HEK293 (cell line): ENCODE results near the gene OPCML.

ENCODE experiments used
- CTCF ChIA-PET: fragments of 350-600 bp; formaldehyde crosslinking; extraction: SDS; loops from one replicate; lab custom pipeline; 2021; ENCODE audit warnings: antibody characterized with exemption; lab: Yijun Ruan, JAX
- POLR2A ChIA-PET: fragments of 300-600 bp; formaldehyde crosslinking; extraction: SDS; loops from one replicate; lab custom pipeline; 2020; ENCODE audit warnings: antibody characterized with exemption, inconsistent platforms; lab: Yijun Ruan, JAX
- H3K27ac ChIP-seq: fragments of 200-500 bp; sonication (Bioruptor generic); 2 replicates; pipeline ENCODE4 v1.5.1; 2014; ENCODE audit warnings: low read depth, low read length, control low read depth, inconsistent platforms; ENCODE audit errors: extremely low read depth
- H3K36me3 ChIP-seq, 2 experiments: fragments of 200-500 bp in 1 of 2; sonication (Bioruptor generic) in 1 of 2; 1 replicate in 1 of 2; 2 replicates in 1 of 2; pipeline ENCODE4 v1.5.1; 2014 to 2017; ENCODE audit warnings: inconsistent platforms in 2 of 2, low read length in 2 of 2; ENCODE audit not compliant: control insufficient read depth in 2 of 2, insufficient read depth in 1 of 2
- H3K4me1 ChIP-seq: fragments of 200-500 bp; sonication (Bioruptor generic); 2 replicates; pipeline ENCODE4 v1.5.1; 2014; ENCODE audit warnings: mild to moderate bottlenecking, low read length, inconsistent platforms; ENCODE audit not compliant: control insufficient read depth, insufficient read depth
- H3K4me3 ChIP-seq: 2 replicates; pipeline ENCODE4 v1.5.1; 2011; ENCODE audit warnings: low read depth, mild to moderate bottlenecking, control low read depth, low read length, moderate library complexity
- H3K9me3 ChIP-seq: fragments of 200-500 bp; sonication (Bioruptor generic); 2 replicates; pipeline ENCODE4 v1.5.1; 2014; ENCODE audit warnings: low read depth, low read length, inconsistent platforms; ENCODE audit not compliant: control insufficient read depth, insufficient read depth
- BCL11A ChIP-seq: fragments of 450-650 bp; formaldehyde crosslinking; IDR thresholded peaks from 2 replicates; pipeline ENCODE4 v1.5.1; 2016; ENCODE audit warnings: low read depth, missing biosample characterization, missing genetic modification characterization
- GLIS2 ChIP-seq: fragments of 450-650 bp; formaldehyde crosslinking; IDR thresholded peaks from 2 replicates; pipeline ENCODE4 v1.5.1; 2016; ENCODE audit warnings: missing biosample characterization, missing genetic modification characterization
- KLF16 ChIP-seq: fragments of 450-650 bp; formaldehyde crosslinking; IDR thresholded peaks from 2 replicates; pipeline ENCODE4 v1.5.1; 2017; ENCODE audit warnings: missing biosample characterization, missing genetic modification characterization
- MYNN ChIP-seq: fragments of 450-650 bp; formaldehyde crosslinking; IDR thresholded peaks from 2 replicates; pipeline ENCODE4 v1.5.1; 2016; ENCODE audit warnings: missing biosample characterization, missing genetic modification characterization, borderline replicate concordance
- RBAK ChIP-seq: fragments of 450-650 bp; formaldehyde crosslinking; IDR thresholded peaks from 2 replicates; pipeline ENCODE4 v1.5.1; 2016; ENCODE audit warnings: missing biosample characterization, missing genetic modification characterization
- SP7 ChIP-seq: fragments of 450-650 bp; formaldehyde crosslinking; IDR thresholded peaks from 2 replicates; pipeline ENCODE4 v1.5.1; 2016; ENCODE audit warnings: missing biosample characterization, missing genetic modification characterization
- ZBTB7A ChIP-seq: fragments of 450-650 bp; formaldehyde crosslinking; IDR thresholded peaks from 2 replicates; pipeline ENCODE4 v1.5.1; 2016; ENCODE audit warnings: low read depth, missing biosample characterization, missing genetic modification characterization
- ZFP69B ChIP-seq: fragments of 450-650 bp; formaldehyde crosslinking; IDR thresholded peaks from 2 replicates; pipeline ENCODE4 v1.5.1; 2016; ENCODE audit warnings: missing biosample characterization, missing genetic modification characterization
- ZNF10 ChIP-seq: fragments of 450-650 bp; formaldehyde crosslinking; IDR thresholded peaks from 2 replicates; pipeline ENCODE4 v1.5.1; 2017; ENCODE audit warnings: missing biosample characterization, missing genetic modification characterization
- ZNF169 ChIP-seq: fragments of 450-650 bp; formaldehyde crosslinking; IDR thresholded peaks from 2 replicates; pipeline ENCODE4 v1.5.1; 2016; ENCODE audit warnings: missing biosample characterization, missing genetic modification characterization
- ZNF202 ChIP-seq: fragments of 450-650 bp; formaldehyde crosslinking; IDR thresholded peaks from 2 replicates; pipeline ENCODE4 v1.5.1; 2016; ENCODE audit warnings: missing biosample characterization, missing genetic modification characterization, borderline replicate concordance
- ZNF214 ChIP-seq: fragments of 450-650 bp; formaldehyde crosslinking; IDR thresholded peaks from 2 replicates; pipeline ENCODE4 v1.5.1; 2017; ENCODE audit warnings: missing biosample characterization, mild to moderate bottlenecking, missing genetic modification characterization, borderline replicate concordance
- ZNF221 ChIP-seq: fragments of 450-650 bp; formaldehyde crosslinking; IDR thresholded peaks from 2 replicates; pipeline ENCODE4 v1.5.1; 2017; ENCODE audit warnings: missing biosample characterization, missing genetic modification characterization, borderline replicate concordance
- ZNF24 ChIP-seq: fragments of 450-650 bp; formaldehyde crosslinking; IDR thresholded peaks from 2 replicates; pipeline ENCODE4 v1.5.1; 2016; ENCODE audit warnings: missing biosample characterization, missing genetic modification characterization
- ZNF274 ChIP-seq, 2 experiments: fragments of 200-500 bp in 1 of 2; fragments of 450-650 bp in 1 of 2; sonication (Bioruptor generic) in 1 of 2; formaldehyde crosslinking in 1 of 2; IDR thresholded peaks; 2 replicates each; pipeline versions ENCODE4 v1.5.1 to v1.6.1; 2014 to 2016; ENCODE audit warnings: borderline replicate concordance in 1 of 2, inconsistent platforms in 1 of 2, low read length in 1 of 2, missing biosample characterization in 1 of 2, missing genetic modification characterization in 1 of 2
- ZNF341 ChIP-seq: fragments of 450-650 bp; formaldehyde crosslinking; IDR thresholded peaks from 2 replicates; pipeline ENCODE4; 2016; ENCODE audit warnings: low read depth, missing biosample characterization, missing genetic modification characterization
- ZNF354C ChIP-seq: fragments of 450-650 bp; formaldehyde crosslinking; IDR thresholded peaks from 2 replicates; pipeline ENCODE4 v1.5.1; 2016; ENCODE audit warnings: missing biosample characterization, missing genetic modification characterization, low read depth, borderline replicate concordance
- ZNF416 ChIP-seq: fragments of 450-650 bp; formaldehyde crosslinking; IDR thresholded peaks from 2 replicates; pipeline ENCODE4 v1.5.1; 2016; ENCODE audit warnings: missing biosample characterization, missing genetic modification characterization
- ZNF473 ChIP-seq: fragments of 450-650 bp; formaldehyde crosslinking; IDR thresholded peaks from 2 replicates; pipeline ENCODE4 v1.5.1; 2017; ENCODE audit warnings: missing biosample characterization, missing genetic modification characterization
- ZNF488 ChIP-seq: fragments of 450-650 bp; formaldehyde crosslinking; IDR thresholded peaks from 2 replicates; pipeline ENCODE4 v1.5.1; 2016; ENCODE audit warnings: missing biosample characterization, missing genetic modification characterization
- ZNF548 ChIP-seq: fragments of 450-650 bp; formaldehyde crosslinking; IDR thresholded peaks from 2 replicates; pipeline ENCODE4 v1.5.1; 2016; ENCODE audit warnings: missing biosample characterization, missing genetic modification characterization
- ZNF677 ChIP-seq: fragments of 450-650 bp; IDR thresholded peaks from 2 replicates; pipeline ENCODE4 v1.5.0; 2018; ENCODE audit warnings: missing biosample characterization, mild to moderate bottlenecking, missing genetic modification characterization, moderate library complexity
- ZNF776 ChIP-seq: fragments of 450-650 bp; formaldehyde crosslinking; IDR thresholded peaks from 2 replicates; pipeline ENCODE4 v1.5.0; 2017; ENCODE audit warnings: missing biosample characterization, missing genetic modification characterization, borderline replicate concordance
- ZNF837 ChIP-seq: fragments of 450-650 bp; formaldehyde crosslinking; IDR thresholded peaks from 2 replicates; pipeline ENCODE4 v1.5.1; 2016; ENCODE audit warnings: missing biosample characterization, missing genetic modification characterization
- TF ChIP-seq, protein P1 (sequence below): fragments of 450-650 bp; formaldehyde crosslinking; IDR thresholded peaks from 2 replicates; pipeline ENCODE4 v1.5.1; 2016; ENCODE audit warnings: missing biosample characterization, missing genetic modification characterization
- TF ChIP-seq, protein P2 (sequence below): fragments of 450-650 bp; formaldehyde crosslinking; IDR thresholded peaks from 2 replicates; pipeline ENCODE4 v1.5.1; 2017; ENCODE audit warnings: missing biosample characterization, missing genetic modification characterization
- TF ChIP-seq, protein P3 (sequence below): fragments of 450-650 bp; formaldehyde crosslinking; IDR thresholded peaks from 2 replicates; pipeline ENCODE4; 2016; ENCODE audit warnings: missing biosample characterization, missing genetic modification characterization
- TF ChIP-seq, protein P4 (sequence below): fragments of 450-650 bp; formaldehyde crosslinking; IDR thresholded peaks from 2 replicates; pipeline ENCODE4 v1.5.1; 2016; ENCODE audit warnings: missing biosample characterization, missing genetic modification characterization

OPCML gene

DNA sequence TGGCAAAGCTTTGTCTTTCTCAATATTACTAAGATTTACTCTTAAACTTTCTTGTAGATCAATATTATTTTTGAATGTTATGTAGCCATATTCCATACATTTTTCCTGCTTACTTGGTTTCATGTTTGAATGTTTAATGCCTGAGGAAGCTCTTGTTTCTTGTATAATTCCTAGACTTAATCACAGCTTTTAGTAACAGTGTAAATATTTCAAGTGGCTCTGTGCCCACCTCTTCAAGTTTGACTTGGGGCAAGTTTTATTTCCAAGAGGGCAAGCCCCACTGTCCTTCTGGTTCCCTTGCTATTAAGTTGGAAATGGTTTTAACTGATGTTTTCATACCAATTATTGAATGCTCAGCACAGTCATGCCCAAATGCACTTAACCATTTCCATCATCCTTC, 1004.1 kb downstream of the OPCML start:
- Histone ChIP-seq H3K9me3 (no peaks in the 10 kb centered on the region), H3K36me3 (no peaks in the 10 kb centered on the region)
- TF ChIP-seq GLIS2, result no peak
- TF ChIP-seq RBAK, result no peak
- TF ChIP-seq, protein P1, sequence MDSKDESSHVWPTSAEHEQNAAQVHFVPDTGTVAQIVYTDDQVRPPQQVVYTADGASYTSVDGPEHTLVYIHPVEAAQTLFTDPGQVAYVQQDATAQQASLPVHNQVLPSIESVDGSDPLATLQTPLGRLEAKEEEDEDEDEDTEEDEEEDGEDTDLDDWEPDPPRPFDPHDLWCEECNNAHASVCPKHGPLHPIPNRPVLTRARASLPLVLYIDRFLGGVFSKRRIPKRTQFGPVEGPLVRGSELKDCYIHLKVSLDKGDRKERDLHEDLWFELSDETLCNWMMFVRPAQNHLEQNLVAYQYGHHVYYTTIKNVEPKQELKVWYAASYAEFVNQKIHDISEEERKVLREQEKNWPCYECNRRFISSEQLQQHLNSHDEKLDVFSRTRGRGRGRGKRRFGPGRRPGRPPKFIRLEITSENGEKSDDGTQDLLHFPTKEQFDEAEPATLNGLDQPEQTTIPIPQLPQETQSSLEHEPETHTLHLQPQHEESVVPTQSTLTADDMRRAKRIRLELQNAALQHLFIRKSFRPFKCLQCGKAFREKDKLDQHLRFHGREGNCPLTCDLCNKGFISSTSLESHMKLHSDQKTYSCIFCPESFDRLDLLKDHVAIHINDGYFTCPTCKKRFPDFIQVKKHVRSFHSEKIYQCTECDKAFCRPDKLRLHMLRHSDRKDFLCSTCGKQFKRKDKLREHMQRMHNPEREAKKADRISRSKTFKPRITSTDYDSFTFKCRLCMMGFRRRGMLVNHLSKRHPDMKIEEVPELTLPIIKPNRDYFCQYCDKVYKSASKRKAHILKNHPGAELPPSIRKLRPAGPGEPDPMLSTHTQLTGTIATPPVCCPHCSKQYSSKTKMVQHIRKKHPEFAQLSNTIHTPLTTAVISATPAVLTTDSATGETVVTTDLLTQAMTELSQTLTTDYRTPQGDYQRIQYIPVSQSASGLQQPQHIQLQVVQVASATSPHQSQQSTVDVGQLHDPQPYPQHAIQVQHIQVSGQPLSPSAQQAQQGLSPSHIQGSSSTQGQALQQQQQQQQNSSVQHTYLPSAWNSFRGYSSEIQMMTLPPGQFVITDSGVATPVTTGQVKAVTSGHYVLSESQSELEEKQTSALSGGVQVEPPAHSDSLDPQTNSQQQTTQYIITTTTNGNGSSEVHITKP, result no peak
- no peak for TF ChIP-seq ZNF488
- TF ChIP-seq KLF16 (tag by site-specific recombination), result no peak
- TF ChIP-seq ZFP69B, result no peak
- no peak for TF ChIP-seq ZNF776 (tag by site-specific recombination)
- no peak for TF ChIP-seq ZNF416
- TF ChIP-seq ZNF473 (tag by site-specific recombination), result no peak
- no peak for TF ChIP-seq ZNF548
- TF ChIP-seq ZNF202 (tag by site-specific recombination), result no peak
- no peak for TF ChIP-seq ZNF214 (tag by site-specific recombination)
- no peak for TF ChIP-seq ZNF274 (IDR thresholded peaks at IDR 0.05; ENCODE audit: low read length)
- TF ChIP-seq ZNF274 (tag by site-specific recombination; IDR thresholded peaks at IDR 0.05; ENCODE audit: borderline replicate concordance), result no peak
- TF ChIP-seq ZNF837 (tag by site-specific recombination), result no peak
- TF ChIP-seq, all 188 proteins: peak for 0
- no peak overlapping the region for H3K27ac ChIP-seq
- H3K4me3 ChIP-seq, result no peak overlapping the region
- no peaks in the 10 kb centered on the region for H3K4me1 ChIP-seq
- ChIA-PET POLR2A (no interaction called here), CTCF (no interaction called here)

DNA sequence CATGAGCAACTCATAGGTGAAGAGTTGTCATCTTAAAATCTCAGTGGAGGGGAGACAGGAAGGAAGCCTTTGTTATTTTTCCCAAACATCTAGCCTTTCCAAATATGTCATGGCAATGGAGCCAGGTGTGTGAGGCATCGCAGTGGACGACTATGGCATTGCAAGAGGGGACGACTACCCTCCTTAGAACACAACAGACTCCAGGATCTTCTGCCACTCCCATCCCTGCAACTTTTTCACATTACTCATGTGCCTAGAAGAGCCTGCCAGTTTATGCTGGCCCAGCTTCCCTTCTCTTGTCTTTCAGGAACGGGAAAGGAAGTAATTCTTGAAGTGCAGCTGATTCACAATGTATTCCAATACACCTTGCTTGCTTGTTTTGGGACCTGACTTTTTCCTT, 1008.4 kb downstream of the OPCML start:
- Histone ChIP-seq H3K27ac (no peak overlapping the region), H3K4me1 (no peaks in the 10 kb centered on the region), H3K36me3 (no peaks in the 10 kb centered on the region), H3K4me3 (no peak overlapping the region), H3K9me3 (no peaks in the 10 kb centered on the region)
- ChIA-PET POLR2A (no interaction called here), CTCF (no interaction called here)
- TF ChIP-seq ZNF24 (tag by site-specific recombination) (no peak), ZNF677 (tag by site-specific recombination) (no peak), SP7 (no peak), ZNF354C (no peak), ZNF169 (tag by site-specific recombination) (no peak), MYNN (no peak), ZNF341 (tag by site-specific recombination) (no peak), ZBTB7A (tag by site-specific recombination) (no peak), ZNF10 (tag by site-specific recombination) (no peak), BCL11A (no peak), ZNF221 (tag by site-specific recombination) (no peak)
- TF ChIP-seq, protein P2, sequence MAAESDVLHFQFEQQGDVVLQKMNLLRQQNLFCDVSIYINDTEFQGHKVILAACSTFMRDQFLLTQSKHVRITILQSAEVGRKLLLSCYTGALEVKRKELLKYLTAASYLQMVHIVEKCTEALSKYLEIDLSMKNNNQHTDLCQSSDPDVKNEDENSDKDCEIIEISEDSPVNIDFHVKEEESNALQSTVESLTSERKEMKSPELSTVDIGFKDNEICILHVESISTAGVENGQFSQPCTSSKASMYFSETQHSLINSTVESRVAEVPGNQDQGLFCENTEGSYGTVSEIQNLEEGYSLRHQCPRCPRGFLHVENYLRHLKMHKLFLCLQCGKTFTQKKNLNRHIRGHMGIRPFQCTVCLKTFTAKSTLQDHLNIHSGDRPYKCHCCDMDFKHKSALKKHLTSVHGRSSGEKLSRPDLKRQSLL (tag by site-specific recombination), result no peak
- TF ChIP-seq, protein P3, sequence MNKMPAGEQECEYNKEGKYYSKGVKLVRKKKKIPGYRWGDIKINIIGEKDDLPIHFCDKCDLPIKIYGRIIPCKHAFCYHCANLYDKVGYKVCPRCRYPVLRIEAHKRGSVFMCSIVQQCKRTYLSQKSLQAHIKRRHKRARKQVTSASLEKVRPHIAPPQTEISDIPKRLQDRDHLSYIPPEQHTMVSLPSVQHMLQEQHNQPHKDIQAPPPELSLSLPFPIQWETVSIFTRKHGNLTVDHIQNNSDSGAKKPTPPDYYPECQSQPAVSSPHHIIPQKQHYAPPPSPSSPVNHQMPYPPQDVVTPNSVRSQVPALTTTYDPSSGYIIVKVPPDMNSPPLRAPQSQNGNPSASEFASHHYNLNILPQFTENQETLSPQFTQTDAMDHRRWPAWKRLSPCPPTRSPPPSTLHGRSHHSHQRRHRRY, result no peak
- TF ChIP-seq, protein P4, sequence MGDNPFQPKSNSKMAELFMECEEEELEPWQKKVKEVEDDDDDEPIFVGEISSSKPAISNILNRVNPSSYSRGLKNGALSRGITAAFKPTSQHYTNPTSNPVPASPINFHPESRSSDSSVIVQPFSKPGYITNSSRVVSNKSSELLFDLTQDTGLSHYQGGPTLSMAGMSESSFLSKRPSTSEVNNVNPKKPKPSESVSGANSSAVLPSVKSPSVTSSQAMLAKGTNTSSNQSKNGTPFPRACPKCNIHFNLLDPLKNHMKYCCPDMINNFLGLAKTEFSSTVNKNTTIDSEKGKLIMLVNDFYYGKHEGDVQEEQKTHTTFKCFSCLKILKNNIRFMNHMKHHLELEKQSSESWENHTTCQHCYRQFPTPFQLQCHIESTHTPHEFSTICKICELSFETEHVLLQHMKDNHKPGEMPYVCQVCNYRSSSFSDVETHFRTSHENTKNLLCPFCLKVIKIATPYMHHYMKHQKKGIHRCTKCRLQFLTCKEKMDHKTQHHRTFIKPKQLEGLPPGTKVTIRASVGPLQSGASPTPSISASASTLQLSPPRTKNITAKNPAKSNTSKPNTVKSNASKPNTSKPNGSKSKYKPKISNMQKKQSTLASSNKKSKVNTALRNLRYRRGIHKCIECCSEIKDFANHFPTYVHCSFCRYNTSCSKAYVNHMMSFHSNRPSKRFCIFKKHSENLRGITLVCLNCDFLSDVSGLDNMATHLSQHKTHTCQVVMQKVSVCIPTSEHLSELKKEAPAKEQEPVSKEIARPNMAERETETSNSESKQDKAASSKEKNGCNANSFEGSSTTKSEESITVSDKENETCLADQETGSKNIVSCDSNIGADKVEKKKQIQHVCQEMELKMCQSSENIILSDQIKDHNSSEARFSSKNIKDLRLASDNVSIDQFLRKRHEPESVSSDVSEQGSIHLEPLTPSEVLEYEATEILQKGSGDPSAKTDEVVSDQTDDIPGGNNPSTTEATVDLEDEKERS (tag by site-specific recombination), result no peak
